HS-5 (cell line): ENCODE results near the gene GUCY2D.
A peak's percentile ranks its signal among the peaks of the same experiment; 100 is the strongest.
"Not testable (repeated sequence)": the region's sequence is repeated elsewhere in the genome, so short reads cannot be mapped to it uniquely, and the experiment has no call there.

Experiments
- DNase-seq: peaks from one replicate; pipeline ENCODE4 v3.0.0-alpha.2; 2012; ENCODE audit warnings: low read depth

Gene GUCY2D

GRCh38 chr17:8016632-8017424 is 14.4 kb downstream of the GUCY2D start:
- no peak for DNase-seq

GRCh38 chr17:8018436-8018835 is 16.0 kb downstream of the GUCY2D start:
- no peak for DNase-seq

DNA sequence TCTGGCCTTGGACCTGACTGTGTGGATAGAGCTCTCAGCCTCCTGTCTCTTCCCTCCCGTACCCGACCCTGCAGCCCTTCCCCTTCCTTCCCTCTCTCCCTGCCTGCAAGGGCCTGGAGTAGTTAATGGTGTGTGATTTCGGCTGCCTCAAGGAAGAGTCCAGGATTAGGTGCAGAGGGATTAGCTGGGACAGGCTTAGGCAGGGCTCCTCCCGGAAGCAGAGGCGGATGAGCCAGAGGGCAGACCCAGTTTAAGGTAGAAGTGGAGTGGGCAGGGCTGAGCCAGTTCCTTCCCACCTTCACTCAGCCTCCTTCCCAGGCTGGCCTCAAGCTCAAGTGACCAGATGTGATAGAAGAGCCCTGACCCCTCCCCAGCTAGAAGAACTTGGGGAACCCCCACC is 16.8 kb downstream of the GUCY2D start:
- no peak for DNase-seq

GRCh38 chr17:8019665-8020650 is 17.5 kb downstream of the GUCY2D start:
- no peak for DNase-seq

- no peak for DNase-seq
Measured at GRCh38 chr17:8020776-8021564, 18.6 kb downstream of the GUCY2D start.

- DNase-seq: no peak
Measured at GRCh38 chr17:8021565-8022359, 19.3 kb downstream of the GUCY2D start.

DNA sequence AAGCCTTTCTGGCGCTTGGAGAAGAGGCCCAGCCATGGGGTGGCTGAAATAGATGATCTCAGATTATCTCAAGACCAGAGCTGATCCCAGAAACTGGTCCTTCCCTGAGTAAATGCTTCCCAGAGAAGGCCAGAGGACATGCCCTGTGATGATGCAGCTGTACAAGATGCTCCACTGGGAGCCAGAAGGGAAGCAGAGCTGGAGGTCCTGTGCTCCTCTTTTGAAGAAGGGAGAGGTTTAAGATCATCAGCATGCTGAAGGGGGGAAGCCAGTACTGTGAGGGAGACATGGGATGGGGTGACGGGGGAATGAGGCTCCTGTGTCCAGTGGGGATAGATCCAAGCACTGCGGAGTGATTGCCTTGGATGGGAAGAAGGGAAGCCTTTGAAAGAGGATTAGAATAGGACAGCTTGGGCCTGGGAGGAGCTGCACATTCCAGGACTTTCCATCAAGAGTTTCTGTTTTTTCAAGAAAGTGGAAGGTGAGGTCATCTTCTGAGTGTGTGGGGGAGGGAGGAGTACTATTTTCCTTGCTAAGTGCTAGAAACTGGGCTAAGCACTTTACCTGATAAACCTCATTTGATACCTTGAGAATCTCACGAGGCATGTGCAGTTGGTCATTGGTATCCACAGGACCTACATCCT is 20.1 kb downstream of the GUCY2D start:
- no peak for DNase-seq

GRCh38 chr17:8024161-8024560 is 21.7 kb downstream of the GUCY2D start:
- not testable (repeated sequence) for DNase-seq

GRCh38 chr17:8025176-8025911 is 22.9 kb downstream of the GUCY2D start:
- no peak for DNase-seq

- no peak for DNase-seq
Measured at GRCh38 chr17:8029121-8029520, 26.7 kb downstream of the GUCY2D start.

DNA sequence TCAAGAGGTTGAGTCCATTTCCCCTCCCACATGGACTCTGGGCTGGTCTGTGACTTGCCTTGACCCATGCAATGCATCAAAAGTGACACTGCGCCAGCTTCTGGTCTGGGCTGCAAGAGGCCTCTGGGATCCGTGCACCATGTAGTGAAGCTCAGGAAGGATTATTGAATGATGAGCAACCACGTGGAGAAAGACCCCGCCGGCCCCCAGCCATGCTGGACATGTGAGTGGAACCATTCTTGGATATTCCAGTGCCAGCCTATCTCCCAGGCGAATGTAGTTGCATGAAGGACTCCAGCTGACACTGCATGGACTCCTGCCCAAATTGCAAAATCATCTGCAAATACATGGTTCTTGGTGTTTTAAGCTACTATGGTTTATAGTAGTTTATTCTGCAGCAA is 28.8 kb downstream of the GUCY2D start:
- no peak for DNase-seq

GRCh38 chr17:8031950-8032349 is 29.5 kb downstream of the GUCY2D start:
- no peak for DNase-seq

DNA sequence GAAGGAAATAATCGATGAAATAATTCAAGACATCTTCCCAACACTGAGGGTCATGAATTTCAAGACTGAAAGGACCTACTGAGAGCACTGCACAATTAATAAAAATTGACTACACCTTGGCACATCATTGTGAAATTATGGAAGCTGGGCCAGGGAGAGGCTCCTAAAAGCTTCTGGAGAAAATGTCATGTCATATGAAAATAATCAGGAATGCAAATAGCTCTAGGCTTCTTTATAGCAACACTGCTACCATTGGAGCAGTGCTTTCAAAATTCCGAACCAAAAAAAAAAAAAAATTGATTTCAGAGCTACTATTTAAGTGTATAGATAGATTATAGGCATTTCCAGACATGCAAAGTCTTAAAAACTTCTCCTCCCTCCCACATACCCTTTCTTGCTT is 30.0 kb downstream of the GUCY2D start:
- no peak for DNase-seq

GRCh38 chr17:8038954-8039610 is 36.7 kb downstream of the GUCY2D start, which contains the start of gene ALOX15B:
Gene ALOX15B (plus strand): TSS chr17:8039059. CDS start chr17:8039156, 97 bp downstream.
- no peak for DNase-seq

DNA sequence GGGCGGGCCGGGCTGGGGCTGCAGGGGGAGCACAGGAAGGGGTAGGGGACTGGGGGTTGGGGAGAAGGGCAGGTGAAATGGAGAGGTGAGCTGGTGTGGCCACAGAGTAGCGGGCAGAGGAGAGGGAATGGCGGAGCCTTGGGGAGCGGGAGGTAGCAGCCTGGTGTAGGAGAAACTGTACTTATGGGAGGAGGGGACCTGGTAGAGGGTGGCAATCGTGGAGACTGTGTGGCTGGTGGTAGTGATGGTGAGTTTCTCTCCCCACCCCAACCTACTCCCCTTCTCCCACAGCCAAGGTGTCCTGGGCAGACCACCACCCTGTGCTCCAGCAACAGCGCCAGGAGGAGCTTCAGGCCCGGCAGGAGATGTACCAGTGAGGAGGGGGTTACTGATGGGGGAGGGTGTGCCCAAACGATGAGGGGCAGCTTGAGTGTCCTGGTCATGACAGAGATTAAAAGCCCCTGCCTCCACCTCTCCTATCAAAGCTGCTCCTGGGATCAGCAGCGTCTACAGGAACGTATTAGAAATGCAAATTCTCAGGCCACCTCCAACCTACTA is 37.3 kb downstream of the GUCY2D start:
- no peak for DNase-seq

- DNase-seq: peak; percentile 56
Measured at GRCh38 chr17:8041249-8041928, 39.0 kb downstream of the GUCY2D start.

- no peak for DNase-seq
Measured at GRCh38 chr17:8041979-8042378, 39.6 kb downstream of the GUCY2D start.
